ENCODE data around the gene CLEC4M.

DNA sequence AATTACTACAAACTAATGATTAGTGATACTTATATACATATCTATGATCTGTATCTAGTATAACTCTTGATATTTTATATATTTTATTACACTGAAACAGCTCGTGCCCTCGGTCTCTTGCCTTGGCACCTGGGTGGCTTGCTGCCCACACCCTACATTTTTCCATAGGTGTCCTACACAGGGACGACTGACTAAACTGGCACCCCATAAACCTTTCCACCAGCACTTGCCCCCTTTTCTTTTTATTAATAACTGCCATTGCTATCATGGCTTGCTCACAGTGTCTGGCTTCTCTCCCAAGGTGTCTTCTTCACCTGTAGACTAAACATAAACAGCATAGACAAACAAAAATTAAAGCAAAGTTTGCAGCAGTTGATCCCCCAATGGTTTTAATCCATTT is 30.4 kb downstream of the CLEC4M start:
- TF ChIP-seq PPARA (CRISPR knock-in tag; IDR thresholded peaks at IDR 0.05; ENCODE audit: borderline replicate concordance) (no peak), TOX (CRISPR knock-in tag; IDR thresholded peaks at IDR 0.05; ENCODE audit: borderline replicate concordance) (no peak), ARNTL (CRISPR knock-in tag; IDR thresholded peaks at IDR 0.05; ENCODE audit: borderline replicate concordance, low read depth) (no peak)

All from SK-N-SH treated with all-trans-retinoic acid at 6 μM for 48 hours (cell line).